GM06990 (cell line): ENCODE data around the gene RAP1GDS1.

ENCODE experiments used
- DNase-seq: peaks from one replicate; pipeline ENCODE4 v3.0.0-alpha.2; 2011; ENCODE audit not compliant: insufficient read length; ENCODE audit errors: extremely low read depth
- H3K27me3 ChIP-seq: replicated peaks from 2 replicates; pipeline ENCODE4 v1.6.0; 2011; ENCODE audit warnings: low read length; ENCODE audit not compliant: control insufficient read depth, insufficient read depth
- H3K36me3 ChIP-seq: 2 replicates; pipeline ENCODE4 v1.5.1; 2011; ENCODE audit warnings: low read length; ENCODE audit not compliant: control insufficient read depth, insufficient read depth
- H3K4me3 ChIP-seq: replicated peaks from 2 replicates; pipeline ENCODE4 v1.5.1; 2011; ENCODE audit warnings: low read depth, mild to moderate bottlenecking, control low read depth, low read length
- TF ChIP-seq, protein P1 (sequence below): IDR thresholded peaks from 2 replicates; pipeline ENCODE4 v1.5.1; 2011; ENCODE audit warnings: low read length, control low read depth, mild to moderate bottlenecking, inconsistent platforms; ENCODE audit not compliant: insufficient read depth, poor library complexity, severe bottlenecking

Gene RAP1GDS1

DNA sequence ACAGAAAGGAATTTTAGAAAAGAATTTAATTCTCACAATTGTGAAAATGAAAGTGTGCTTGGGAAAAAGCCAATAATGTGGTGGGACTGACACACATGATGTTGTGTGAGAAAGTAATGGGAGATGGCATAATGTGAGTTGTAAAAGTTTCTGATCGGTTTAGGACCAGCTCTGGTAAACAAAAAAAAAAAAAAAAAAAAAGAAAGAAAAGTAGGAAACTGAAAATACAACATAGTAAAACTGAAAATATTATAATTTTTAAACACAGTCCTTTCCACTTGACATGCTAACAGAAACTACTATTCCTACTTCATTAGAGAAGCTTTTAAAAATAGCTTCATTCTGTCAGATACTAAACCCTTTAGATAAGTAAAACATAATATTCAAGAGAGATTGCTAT is 28.2 kb downstream of the RAP1GDS1 start:
- Histone ChIP-seq H3K27me3 (no peaks in the 10 kb centered on the region), H3K36me3 (no peaks in the 10 kb centered on the region), H3K4me3 (peak overlapping the region; percentile 37)
- peak; percentile 3 for DNase-seq
- TF ChIP-seq, protein P1, sequence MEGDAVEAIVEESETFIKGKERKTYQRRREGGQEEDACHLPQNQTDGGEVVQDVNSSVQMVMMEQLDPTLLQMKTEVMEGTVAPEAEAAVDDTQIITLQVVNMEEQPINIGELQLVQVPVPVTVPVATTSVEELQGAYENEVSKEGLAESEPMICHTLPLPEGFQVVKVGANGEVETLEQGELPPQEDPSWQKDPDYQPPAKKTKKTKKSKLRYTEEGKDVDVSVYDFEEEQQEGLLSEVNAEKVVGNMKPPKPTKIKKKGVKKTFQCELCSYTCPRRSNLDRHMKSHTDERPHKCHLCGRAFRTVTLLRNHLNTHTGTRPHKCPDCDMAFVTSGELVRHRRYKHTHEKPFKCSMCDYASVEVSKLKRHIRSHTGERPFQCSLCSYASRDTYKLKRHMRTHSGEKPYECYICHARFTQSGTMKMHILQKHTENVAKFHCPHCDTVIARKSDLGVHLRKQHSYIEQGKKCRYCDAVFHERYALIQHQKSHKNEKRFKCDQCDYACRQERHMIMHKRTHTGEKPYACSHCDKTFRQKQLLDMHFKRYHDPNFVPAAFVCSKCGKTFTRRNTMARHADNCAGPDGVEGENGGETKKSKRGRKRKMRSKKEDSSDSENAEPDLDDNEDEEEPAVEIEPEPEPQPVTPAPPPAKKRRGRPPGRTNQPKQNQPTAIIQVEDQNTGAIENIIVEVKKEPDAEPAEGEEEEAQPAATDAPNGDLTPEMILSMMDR: no peak

DNA sequence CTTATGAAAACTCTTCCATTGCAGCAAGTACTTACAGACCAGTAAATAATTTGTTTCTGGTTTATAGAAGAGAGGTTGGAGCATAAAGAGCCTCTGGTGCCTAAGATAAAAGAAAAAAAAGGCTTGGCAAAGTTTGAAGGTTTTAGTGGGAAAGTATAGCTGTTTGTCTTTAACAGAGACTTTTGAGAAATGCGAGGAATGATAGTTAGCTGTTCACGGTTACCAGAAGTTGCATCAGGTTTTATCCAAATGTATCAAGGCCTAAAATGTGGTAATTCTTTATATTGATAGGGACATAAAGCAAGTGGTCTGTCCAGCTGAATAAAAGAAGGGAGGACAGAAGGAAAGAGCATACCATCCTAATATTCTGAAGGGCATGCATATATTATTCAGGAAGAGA is 29.3 kb downstream of the RAP1GDS1 start:
- no peak for DNase-seq
- Histone ChIP-seq H3K36me3 (no peaks in the 10 kb centered on the region), H3K27me3 (no peaks in the 10 kb centered on the region), H3K4me3 (no peak overlapping the region)
- TF ChIP-seq, protein P1: no peak

DNA sequence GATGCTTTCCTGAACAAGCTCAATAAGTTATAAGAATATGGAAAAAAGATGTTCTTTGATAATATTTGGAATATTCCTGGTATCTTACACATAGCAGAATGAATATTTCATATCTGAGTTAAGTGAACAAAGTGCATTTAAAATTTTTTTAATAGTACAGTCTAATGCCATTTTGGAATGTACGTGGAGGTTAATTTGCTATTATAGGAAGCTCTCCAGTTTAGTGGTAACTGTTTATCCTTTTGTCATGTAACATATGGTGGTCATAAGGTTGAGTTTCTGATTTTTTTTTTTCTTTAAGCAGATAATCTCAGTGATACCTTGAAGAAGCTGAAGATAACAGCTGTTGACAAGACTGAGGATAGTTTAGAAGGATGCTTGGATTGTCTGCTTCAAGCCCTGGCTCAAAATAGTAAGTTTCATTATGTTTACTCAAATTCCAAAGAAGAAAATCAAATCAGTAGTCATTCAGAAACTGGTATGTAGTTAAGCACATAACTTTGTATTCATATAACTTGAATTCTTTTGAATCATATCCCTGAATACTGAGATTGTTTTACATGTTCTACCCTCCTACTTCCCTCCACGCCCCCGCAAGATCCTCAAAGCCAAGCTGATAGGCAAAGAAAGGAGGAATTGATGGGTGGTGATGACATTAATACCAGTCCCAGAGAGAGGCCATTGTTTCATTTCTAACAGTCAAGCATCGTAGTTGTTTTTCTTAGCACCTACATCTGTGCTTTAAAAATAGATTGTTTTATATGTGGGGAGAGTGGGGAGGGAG is 32.1 kb downstream of the RAP1GDS1 start:
- H3K36me3 ChIP-seq: no peaks in the 10 kb centered on the region
- H3K4me3 ChIP-seq: no peak overlapping the region
- DNase-seq: no peak

DNA sequence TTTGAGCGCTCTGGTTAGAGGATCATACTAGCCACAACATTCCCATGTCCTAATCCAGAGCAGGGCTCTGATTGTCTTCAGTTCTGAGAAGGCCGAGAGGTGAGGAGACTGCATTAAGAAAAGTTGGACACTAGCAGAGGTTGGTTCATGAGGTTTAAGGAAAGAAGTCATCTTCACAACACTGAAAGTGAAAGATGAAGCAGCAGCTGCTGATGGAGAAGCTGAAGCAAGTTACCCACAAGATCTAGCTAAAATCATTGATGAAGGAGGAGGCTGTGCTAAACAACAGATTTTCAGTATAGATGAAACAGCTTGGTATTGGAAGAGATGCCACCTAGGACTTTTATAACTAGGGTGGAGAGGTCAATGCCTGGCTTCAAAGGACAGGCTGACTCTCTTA is 36.8 kb downstream of the RAP1GDS1 start:
- H3K27me3 ChIP-seq: no peaks in the 10 kb centered on the region
- no peak for DNase-seq
- TF ChIP-seq, protein P1: no peak
- no peak overlapping the region for H3K4me3 ChIP-seq
- H3K36me3 ChIP-seq: no peaks in the 10 kb centered on the region

More for the DNA sequence above, 32.1 kb downstream of the RAP1GDS1 start:
- TF ChIP-seq, protein P1: no peak
- H3K27me3 ChIP-seq: no peaks in the 10 kb centered on the region

DNA sequence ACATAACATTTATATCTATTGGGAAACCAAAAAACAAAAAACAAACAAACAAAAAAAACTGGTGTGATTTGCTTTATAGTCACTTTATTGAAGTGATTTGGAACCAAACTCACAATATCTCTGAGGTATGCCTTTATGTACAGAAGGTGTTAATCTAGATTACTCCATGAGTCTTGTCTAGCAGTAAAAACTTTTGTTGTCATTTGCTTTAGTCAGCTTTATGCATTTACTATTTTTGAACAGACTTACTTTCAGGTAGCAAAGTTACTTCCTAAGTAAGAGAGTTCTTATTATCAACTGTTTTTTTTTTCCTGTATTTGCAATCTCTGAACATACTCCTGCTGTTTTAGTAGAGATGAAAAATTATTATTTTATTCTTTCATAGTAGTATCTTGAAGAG is 39.5 kb downstream of the RAP1GDS1 start:
- no peak overlapping the region for H3K4me3 ChIP-seq
- no peaks in the 10 kb centered on the region for H3K27me3 ChIP-seq
- no peak for DNase-seq
- TF ChIP-seq, protein P1: no peak
- H3K36me3 ChIP-seq: no peaks in the 10 kb centered on the region

DNA sequence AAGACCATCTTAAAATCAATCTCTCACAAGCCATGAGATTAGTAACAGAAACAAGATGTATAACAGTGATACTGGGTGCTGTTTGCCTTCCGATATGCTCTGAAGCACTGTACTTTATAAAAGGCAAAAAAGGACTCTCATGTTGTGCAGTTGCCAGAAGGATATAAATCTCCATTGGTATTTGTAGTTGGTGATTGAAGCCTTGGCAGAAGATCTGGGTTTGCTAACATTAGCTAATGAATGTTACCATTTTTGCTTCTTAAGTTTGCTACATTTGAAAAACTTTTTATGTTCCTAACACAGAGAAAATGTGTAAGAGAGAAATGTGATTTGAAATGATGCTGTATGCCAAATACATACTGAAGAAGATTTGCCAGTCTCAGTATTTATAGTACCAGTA is 44.4 kb downstream of the RAP1GDS1 start:
- H3K36me3 ChIP-seq: no peaks in the 10 kb centered on the region
- H3K4me3 ChIP-seq: no peak overlapping the region
- DNase-seq: no peak
- TF ChIP-seq, protein P1: no peak
- no peaks in the 10 kb centered on the region for H3K27me3 ChIP-seq
